ENCODE results near the gene PCCA. TPM values are rescaled to one million over a fixed set of nuclear protein-coding genes. Genes with fewer than 3 reads are reported as not detected.
"Not testable (repeated sequence)": the region's sequence is repeated elsewhere in the genome, so short reads cannot be mapped to it uniquely, and the experiment has no call there.

Gene PCCA
- polyA plus RNA-seq, 1 donor = 27.5 TPM

GRCh38 chr13:100552755-100553154, 463.9 kb downstream of the PCCA start:
- DNase-seq = no peak

- DNase-seq = no peak
Measured at GRCh38 chr13:100559886-100560285, 471.0 kb downstream of the PCCA start.

- DNase-seq = no peak
Measured at GRCh38 chr13:100560498-100561157, 471.7 kb downstream of the PCCA start.

- DNase-seq = no peak
Measured at GRCh38 chr13:100561158-100561499, 472.2 kb downstream of the PCCA start.

GRCh38 chr13:100561599-100562204, 472.8 kb downstream of the PCCA start:
- no peak for DNase-seq

GRCh38 chr13:100563779-100564178, 474.9 kb downstream of the PCCA start:
- DNase-seq = no peak

- DNase-seq = no peak
Measured at GRCh38 chr13:100564444-100565223, 475.7 kb downstream of the PCCA start.

GRCh38 chr13:100565286-100565685, 476.4 kb downstream of the PCCA start:
- DNase-seq = no peak

GRCh38 chr13:100566543-100566942, 477.6 kb downstream of the PCCA start:
- DNase-seq = no peak

- DNase-seq = peak; percentile 25
Measured at GRCh38 chr13:100573121-100573520, 484.2 kb downstream of the PCCA start.

- DNase-seq = not testable (repeated sequence)
Measured at GRCh38 chr13:100577239-100577638, 488.3 kb downstream of the PCCA start.

Other genes starting within 250 kb of the PCCA start
- not detected for gene ZIC5, start 117.3 kb upstream of the PCCA start, polyA plus RNA-seq (ENCODE audit: insufficient read length)
- not detected for gene ZIC2, start 107.3 kb upstream of the PCCA start, polyA plus RNA-seq (ENCODE audit: insufficient read length)

All from hindlimb muscle (tissue), 1 donor.